ENCODE data around the gene DNAJA1. TPM values are rescaled to one million over a fixed set of nuclear protein-coding genes. Genes with fewer than 3 reads are reported as not detected.
"Not testable (repeated sequence)": the region's sequence is repeated elsewhere in the genome, so short reads cannot be mapped to it uniquely, and the experiment has no call there.

Gene DNAJA1
- total and polyA plus RNA-seq, 2 experiments from 2014 or later = 84.6 to 108 TPM

DNA sequence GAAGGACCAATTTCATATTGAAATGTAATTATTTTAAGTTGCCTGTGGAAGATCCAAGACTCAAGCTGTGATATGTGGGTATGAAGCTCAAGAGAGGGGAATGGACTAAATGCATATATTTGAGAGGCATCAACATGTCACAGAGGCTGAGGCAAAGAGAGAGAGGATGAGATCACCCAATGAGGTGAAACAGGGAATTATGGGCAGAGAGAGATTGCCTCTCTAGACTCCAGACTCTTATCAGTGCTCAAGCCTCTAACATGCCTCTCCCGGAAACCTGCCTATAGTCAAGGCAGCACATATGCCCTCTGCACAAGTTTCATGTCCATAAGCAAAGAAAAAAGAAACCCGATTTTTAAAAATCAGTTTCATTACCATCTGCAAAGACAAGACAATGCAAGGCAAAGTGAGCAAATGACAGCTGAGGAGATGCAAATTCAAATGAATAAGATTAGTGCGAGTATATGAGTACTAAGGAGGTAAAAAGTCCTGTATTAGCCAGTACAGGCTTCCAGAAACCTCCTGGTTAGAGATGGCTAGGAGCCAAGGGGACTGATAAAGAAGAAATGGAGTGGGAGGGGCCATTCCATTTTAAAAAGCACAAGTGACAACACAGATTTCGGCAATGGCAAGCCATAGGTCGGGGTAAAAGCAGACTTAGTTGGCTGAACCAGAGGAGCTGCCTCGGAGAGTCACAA is 33.0 kb upstream of the DNAJA1 start:
- Histone ChIP-seq H4K20me1 (ENCODE audit: insufficient read depth) (peaks cover 5% of the 10 kb centered on the region; the same call in 1 of the 2 replicates), H3K27ac (no peak overlapping the region), H3K9me2 (ENCODE audit: insufficient read depth) (no peaks in the 10 kb centered on the region), H3K4me2 (ENCODE audit: unreplicated experiment) (no peak overlapping the region), H3F3A (ENCODE audit: insufficient read depth) (no peaks in the 10 kb centered on the region; the same call in 1 of the 2 replicates), H3K79me2 (ENCODE audit: insufficient read depth) (peaks cover 70% of the 10 kb centered on the region), H3K4me1 (ENCODE audit: insufficient read depth) (no peaks in the 10 kb centered on the region), H3K27me3 (replicated peaks; ENCODE audit: insufficient read depth) (no peaks in the 10 kb centered on the region), H3K36me3 (ENCODE audit: low read depth) (peaks cover 28% of the 10 kb centered on the region), H3K9ac (no peak overlapping the region), H2AFZ (no peak overlapping the region), H3K4me3 (no peak overlapping the region), H3K9me3 (ENCODE audit: low read depth) (no peaks in the 10 kb centered on the region)
- 92% methylated on average over 6 of the region's 6 CpGs for WGBS, 2 experiments (ENCODE audit: low coverage in 1 of 2, low lambda C conversion rate in 2 of 2, missing lambda C conversion rate in 2 of 2)
- in situ Hi-C loops (cut with MboI) = no loop called here
- TF ChIP-seq EZH2phosphoT487 (IDR thresholded peaks at IDR 0.05; ENCODE audit: insufficient read depth, low read depth) (no peak), EZH2 (IDR thresholded peaks at IDR 0.05; ENCODE audit: insufficient read depth, poor library complexity, severe bottlenecking) (no peak)
- DNase-seq = no peak

DNA sequence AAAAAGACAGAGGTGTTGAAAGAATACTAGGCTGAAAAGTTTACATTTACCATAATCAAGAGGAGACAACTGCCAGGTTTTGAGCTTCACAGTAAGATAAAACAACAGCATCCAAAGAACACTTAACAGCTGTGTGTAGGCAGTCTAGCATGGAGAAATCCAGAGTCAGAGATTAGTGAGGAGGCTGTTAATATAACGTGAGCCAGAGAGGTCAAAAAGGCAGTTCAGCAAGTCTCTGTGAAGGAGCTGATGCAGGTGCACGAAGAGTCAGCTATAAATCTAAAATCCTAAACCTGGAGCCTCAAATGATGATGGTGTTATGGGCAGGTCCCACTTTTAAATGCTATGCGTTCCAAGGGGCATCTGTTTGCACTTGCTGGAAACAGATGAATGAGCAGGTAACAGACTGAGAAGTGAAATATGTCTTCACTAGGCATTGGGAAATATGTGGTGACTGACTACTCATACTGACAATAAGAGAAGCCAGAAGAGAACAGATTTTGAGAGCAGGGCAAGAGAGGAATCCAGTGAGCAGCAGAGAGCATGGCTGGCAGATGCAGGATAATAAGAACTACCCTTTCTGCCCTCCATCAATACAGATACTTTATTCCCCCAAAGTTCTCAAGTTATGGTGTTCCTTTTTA is 32.4 kb upstream of the DNAJA1 start:
- H3F3A ChIP-seq (ENCODE audit: insufficient read depth) = no peaks in the 10 kb centered on the region; the same call in 1 of the 2 replicates
- 68 to 77% methylated on average over 3 of the region's 3 CpGs for WGBS, 2 experiments (ENCODE audit: low coverage in 1 of 2, low lambda C conversion rate in 2 of 2, missing lambda C conversion rate in 2 of 2)
- in situ Hi-C loops (cut with MboI) = no loop called here
- no peak for TF ChIP-seq EZH2phosphoT487 (IDR thresholded peaks at IDR 0.05; ENCODE audit: insufficient read depth, low read depth)
- H4K20me1 ChIP-seq (ENCODE audit: insufficient read depth) = peaks cover 5% of the 10 kb centered on the region; the same call in 1 of the 2 replicates
- no peak overlapping the region for H3K9ac ChIP-seq
- H3K4me3 ChIP-seq = no peak overlapping the region
- H3K27me3 ChIP-seq (replicated peaks; ENCODE audit: insufficient read depth) = no peaks in the 10 kb centered on the region
- H3K9me2 ChIP-seq (ENCODE audit: insufficient read depth) = no peaks in the 10 kb centered on the region
- H3K9me3 ChIP-seq (ENCODE audit: low read depth) = no peaks in the 10 kb centered on the region
- H3K4me1 ChIP-seq (ENCODE audit: insufficient read depth) = no peaks in the 10 kb centered on the region
- no peak overlapping the region for H3K4me2 ChIP-seq (ENCODE audit: unreplicated experiment)
- peak; percentile 11 for DNase-seq
- H3K36me3 ChIP-seq (ENCODE audit: low read depth) = peaks cover 25% of the 10 kb centered on the region; the same call in 1 of the 2 replicates
- H3K27ac ChIP-seq = no peak overlapping the region
- peaks cover 76% of the 10 kb centered on the region for H3K79me2 ChIP-seq (ENCODE audit: insufficient read depth)
- H2AFZ ChIP-seq = no peak overlapping the region

DNA sequence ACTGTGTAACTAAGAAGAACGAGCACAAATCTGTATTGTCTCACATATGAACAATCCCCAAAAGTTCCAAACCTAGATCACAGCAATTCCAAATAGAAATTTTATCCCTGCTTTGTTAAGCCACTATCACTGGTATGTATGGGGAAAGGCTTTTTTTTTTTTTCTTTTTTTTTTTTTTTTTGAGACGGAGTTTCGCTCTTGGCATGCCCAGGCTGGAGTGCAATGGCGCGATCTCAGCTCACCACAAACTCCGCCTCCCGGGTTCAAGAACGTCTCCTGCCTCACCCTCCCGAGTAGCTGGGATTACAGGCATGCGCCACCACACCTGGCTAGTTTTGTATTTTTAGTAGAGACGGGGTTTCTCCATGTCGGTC is 24.4 kb upstream of the DNAJA1 start:
- H3K9me2 ChIP-seq (ENCODE audit: insufficient read depth); in situ Hi-C loops (cut with MboI); H3K4me1 ChIP-seq (ENCODE audit: insufficient read depth); H3K27me3 ChIP-seq (replicated peaks; ENCODE audit: insufficient read depth); H3K9me3 ChIP-seq (ENCODE audit: low read depth); H4K20me1 ChIP-seq (ENCODE audit: insufficient read depth): not testable (repeated sequence)
- peak overlapping the region; percentile 92 for H3K9ac ChIP-seq
- H3K79me2 ChIP-seq (ENCODE audit: insufficient read depth) = peaks cover 50% of the 10 kb centered on the region
- H3K4me2 ChIP-seq (ENCODE audit: unreplicated experiment) = peak overlapping the region; percentile 73
- H3F3A ChIP-seq (ENCODE audit: insufficient read depth) = peaks cover 22% of the 10 kb centered on the region; the same call in 1 of the 2 replicates
- DNase-seq = peak; percentile 41
- H2AFZ ChIP-seq = peak overlapping the region; percentile 97
- H3K4me3 ChIP-seq = peak overlapping the region; percentile 92
- peak overlapping the region; percentile 90 for H3K27ac ChIP-seq
- H3K36me3 ChIP-seq (ENCODE audit: low read depth) = 0 out of 2 replicates have a peak, but pooled peaks cover 13% of the 10 kb centered on the region
- 5 to 7% methylated on average over 11 to 12 of the region's 12 CpGs for WGBS, 2 experiments (ENCODE audit: low coverage in 1 of 2, low lambda C conversion rate in 2 of 2, missing lambda C conversion rate in 2 of 2)

DNA sequence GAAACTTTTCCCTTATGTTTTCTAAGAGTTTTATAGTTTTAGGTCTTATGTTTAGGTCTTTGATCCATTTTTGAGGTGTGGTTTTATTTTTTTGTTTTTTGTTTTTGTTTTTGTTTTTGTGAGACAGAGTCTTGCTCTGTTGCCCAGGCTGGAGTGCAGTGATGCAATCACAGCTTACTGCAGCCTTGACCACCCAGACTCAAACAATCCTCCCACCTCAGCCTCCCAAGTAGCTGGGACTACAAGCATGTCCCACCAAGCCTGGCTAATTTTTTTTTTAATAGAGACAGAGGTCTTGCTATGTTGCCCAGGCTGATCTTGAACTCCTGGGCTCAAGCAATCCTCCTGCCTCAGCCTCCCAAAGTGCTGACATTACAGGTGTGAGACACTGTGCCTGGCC is 19.7 kb upstream of the DNAJA1 start:
- peaks cover 22% of the 10 kb centered on the region; the same call in 1 of the 2 replicates for H3F3A ChIP-seq (ENCODE audit: insufficient read depth)
- H3K79me2 ChIP-seq (ENCODE audit: insufficient read depth); in situ Hi-C loops (cut with MboI): not testable (repeated sequence)

More for the DNA sequence above, 19.7 kb upstream of the DNAJA1 start:
- H3K9me2 ChIP-seq (ENCODE audit: insufficient read depth); H3K27me3 ChIP-seq (replicated peaks; ENCODE audit: insufficient read depth); H3K27ac ChIP-seq; DNase-seq; H2AFZ ChIP-seq; H3K9me3 ChIP-seq (ENCODE audit: low read depth); H3K4me1 ChIP-seq (ENCODE audit: insufficient read depth); H3K4me3 ChIP-seq; H3K9ac ChIP-seq; H3K4me2 ChIP-seq (ENCODE audit: unreplicated experiment); H4K20me1 ChIP-seq (ENCODE audit: insufficient read depth); H3K36me3 ChIP-seq (ENCODE audit: low read depth): not testable (repeated sequence)
